Keratinocyte (primary cell): ENCODE results near the gene SMURF1. TPM values are rescaled to one million over a fixed set of nuclear protein-coding genes. Genes with fewer than 3 reads are reported as not detected.

Experiments used
- DNase-seq: peaks from one replicate; pipeline ENCODE4 v3.0.0-alpha.2; 2011; ENCODE audit warnings: low read depth, missing footprints, low spot score
- FAIRE-seq: peaks from 2 replicates; lab custom pipeline; 2011; peaks lifted over from hg19 to GRCh38; lab: Jason Lieb, UNC
- H2AFZ ChIP-seq: 2 replicates; pipeline ENCODE4 v1.6.0; 2012; ENCODE audit warnings: low read length, control low read depth, inconsistent platforms; ENCODE audit not compliant: control insufficient read depth
- H3K27ac ChIP-seq: 2 replicates; pipeline ENCODE4 v1.5.1; 2011; ENCODE audit warnings: low read length; ENCODE audit not compliant: control insufficient read depth, insufficient read depth
- H3K27me3 ChIP-seq: 3 replicates; pipeline ENCODE4 v1.6.0; 2011; ENCODE audit warnings: low read length; ENCODE audit not compliant: control insufficient read depth, insufficient read depth; ENCODE audit errors: extremely low read depth
- H3K36me3 ChIP-seq, 2 experiments: 2 replicates in 1 of 2; 3 replicates in 1 of 2; pipeline ENCODE4 v1.5.1; 2011; ENCODE audit warnings: low read length in 2 of 2, mild to moderate bottlenecking in 1 of 2; ENCODE audit not compliant: control insufficient read depth in 2 of 2, insufficient read depth in 2 of 2; ENCODE audit errors: extremely low read depth in 1 of 2
- H3K4me1 ChIP-seq: 3 replicates; pipeline ENCODE4 v1.5.1; 2011; ENCODE audit warnings: low read length; ENCODE audit not compliant: control insufficient read depth, insufficient read depth; ENCODE audit errors: extremely low read depth
- H3K4me2 ChIP-seq: 3 replicates; pipeline ENCODE4 v1.6.0; 2011; ENCODE audit warnings: low read depth, low read length; ENCODE audit not compliant: control insufficient read depth, insufficient read depth; ENCODE audit errors: extremely low read depth
- H3K4me3 ChIP-seq, 3 experiments: fragments of 200-600 bp in 1 of 3; sonication (generic) in 1 of 3; 2 replicates in 2 of 3; 3 replicates in 1 of 3; pipeline ENCODE4 v1.5.1; 2011 to 2016; ENCODE audit warnings: low read length in 3 of 3, mild to moderate bottlenecking in 3 of 3, control low read depth in 2 of 3, inconsistent platforms in 1 of 3, low read depth in 1 of 3, mixed read lengths in 1 of 3, mixed run types in 1 of 3, moderate library complexity in 1 of 3; ENCODE audit not compliant: control insufficient read depth in 2 of 3, insufficient read depth in 2 of 3; ENCODE audit errors: extremely low read depth in 1 of 3
- H3K79me2 ChIP-seq: 2 replicates; pipeline ENCODE4 v1.6.0; 2012; ENCODE audit warnings: low read length; ENCODE audit not compliant: control insufficient read depth, insufficient read depth
- H3K9ac ChIP-seq: 3 replicates; pipeline ENCODE4 v1.6.0; 2011; ENCODE audit warnings: low read length; ENCODE audit not compliant: control insufficient read depth, insufficient read depth; ENCODE audit errors: extremely low read depth
- H3K9me1 ChIP-seq: 3 replicates; pipeline ENCODE4 v1.6.0; 2011; ENCODE audit warnings: low read length; ENCODE audit not compliant: control insufficient read depth, insufficient read depth; ENCODE audit errors: extremely low read depth
- H3K9me3 ChIP-seq: 2 replicates; pipeline ENCODE4 v1.5.1; 2012; ENCODE audit warnings: low read depth, low read length; ENCODE audit not compliant: control insufficient read depth
- H4K20me1 ChIP-seq: 3 replicates; pipeline ENCODE4 v1.6.0; 2011; ENCODE audit warnings: low read length; ENCODE audit not compliant: control insufficient read depth, insufficient read depth; ENCODE audit errors: extremely low read depth
- EZH2 ChIP-seq: IDR thresholded peaks from one replicate; pipeline ENCODE4 v1.6.1; 2012; ENCODE audit warnings: inconsistent platforms, mild to moderate bottlenecking, low read length, moderate library complexity
- dilution Hi-C: fragments of 300-500 bp; cut with MboI; formaldehyde crosslinking; loops from one replicate; pipeline ENCODE4 v1.7.0; 2020; ENCODE audit warnings: low sequenced_read_pairs; ENCODE audit not compliant: extremely low pct_ligation_motif_present
- polyA plus RNA-seq, 5 experiments: library from polyadenylated mRNA; depleted of rRNA in 3 of 5; stranded (reverse) in 3 of 5; stranded (forward) in 1 of 5; unstranded in 1 of 5; fragments of >200 nt; gene quantifications; 1 replicate in 1 of 5; 2 replicates in 3 of 5; 3 replicates in 1 of 5; pipeline versions ENCODE4 v1.2.1 to v1.2.3, GENCODE V29; 2011 to 2012; ENCODE audit warnings: missing spikeins in 2 of 5, low read depth in 1 of 5, low replicate concordance in 1 of 5
- TF ChIP-seq, protein P1 (sequence below), 3 experiments: IDR thresholded peaks in 1 of 3; conservative IDR thresholded peaks in 1 of 3; optimal IDR thresholded peaks in 1 of 3; 2 replicates in 2 of 3; 3 replicates in 1 of 3; pipeline versions ENCODE3 to v1.5.1; 2011; ENCODE audit warnings: low read length in 3 of 3, mild to moderate bottlenecking in 3 of 3, moderate library complexity in 2 of 3, control low read depth in 1 of 3, inconsistent platforms in 1 of 3; ENCODE audit not compliant: insufficient read depth in 2 of 3; ENCODE audit errors: extremely low read depth in 1 of 3

SMURF1 gene
- polyA plus RNA-seq, 1 donor (not counting 4 experiments of a cell fraction or from before 2014, with no cell fraction given): 22.2 TPM

DNA sequence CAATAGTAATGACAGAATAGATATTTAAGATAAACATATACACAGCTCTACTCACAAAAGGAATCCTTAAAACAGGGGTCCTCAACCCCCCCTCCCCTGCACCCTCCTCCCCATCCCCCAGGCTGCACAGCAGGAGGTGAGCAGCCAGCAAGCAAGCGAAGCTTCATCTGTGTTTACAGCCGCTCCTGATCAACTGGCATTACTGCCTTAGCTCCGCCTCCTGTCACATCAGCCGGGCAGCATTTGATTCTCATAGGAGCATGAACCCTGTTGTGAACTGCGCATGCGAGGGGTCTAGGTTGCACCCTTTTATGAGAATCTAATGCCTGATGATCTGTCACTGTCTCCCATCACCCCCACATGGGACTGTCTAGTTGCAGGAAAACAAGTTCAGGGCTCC is 65.5 kb downstream of the SMURF1 start:
- Histone ChIP-seq H3K4me1 (peaks cover 8% of the 10 kb centered on the region), H3K9me1 (peaks cover 2% of the 10 kb centered on the region), H3K27me3 (no peaks in the 10 kb centered on the region), H2AFZ (no peak overlapping the region), H3K36me3 (peaks cover 3% of the 10 kb centered on the region in 2 experiments), H3K4me2 (no peak overlapping the region), H3K4me3 (no peak overlapping the region), H3K9me3 (no peaks in the 10 kb centered on the region), H3K79me2 (peaks cover 92% of the 10 kb centered on the region), H3K9ac (no peak overlapping the region), H3K27ac (no peak overlapping the region), H4K20me1 (peaks cover 7% of the 10 kb centered on the region)
- TF ChIP-seq, protein P1, sequence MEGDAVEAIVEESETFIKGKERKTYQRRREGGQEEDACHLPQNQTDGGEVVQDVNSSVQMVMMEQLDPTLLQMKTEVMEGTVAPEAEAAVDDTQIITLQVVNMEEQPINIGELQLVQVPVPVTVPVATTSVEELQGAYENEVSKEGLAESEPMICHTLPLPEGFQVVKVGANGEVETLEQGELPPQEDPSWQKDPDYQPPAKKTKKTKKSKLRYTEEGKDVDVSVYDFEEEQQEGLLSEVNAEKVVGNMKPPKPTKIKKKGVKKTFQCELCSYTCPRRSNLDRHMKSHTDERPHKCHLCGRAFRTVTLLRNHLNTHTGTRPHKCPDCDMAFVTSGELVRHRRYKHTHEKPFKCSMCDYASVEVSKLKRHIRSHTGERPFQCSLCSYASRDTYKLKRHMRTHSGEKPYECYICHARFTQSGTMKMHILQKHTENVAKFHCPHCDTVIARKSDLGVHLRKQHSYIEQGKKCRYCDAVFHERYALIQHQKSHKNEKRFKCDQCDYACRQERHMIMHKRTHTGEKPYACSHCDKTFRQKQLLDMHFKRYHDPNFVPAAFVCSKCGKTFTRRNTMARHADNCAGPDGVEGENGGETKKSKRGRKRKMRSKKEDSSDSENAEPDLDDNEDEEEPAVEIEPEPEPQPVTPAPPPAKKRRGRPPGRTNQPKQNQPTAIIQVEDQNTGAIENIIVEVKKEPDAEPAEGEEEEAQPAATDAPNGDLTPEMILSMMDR (optimal IDR thresholded peaks at IDR 0.05 in 1 of 3, IDR thresholded peaks at IDR 0.05 in 1 of 3, conservative IDR thresholded peaks at IDR 0.05 in 1 of 3; ENCODE audit: extremely low read depth in 1 of 3, insufficient read depth in 2 of 3, low read length in 3 of 3): no peak
- TF ChIP-seq EZH2: no peak
- dilution Hi-C loops: no loop called here
- FAIRE-seq (no peak), DNase-seq (no peak)

DNA sequence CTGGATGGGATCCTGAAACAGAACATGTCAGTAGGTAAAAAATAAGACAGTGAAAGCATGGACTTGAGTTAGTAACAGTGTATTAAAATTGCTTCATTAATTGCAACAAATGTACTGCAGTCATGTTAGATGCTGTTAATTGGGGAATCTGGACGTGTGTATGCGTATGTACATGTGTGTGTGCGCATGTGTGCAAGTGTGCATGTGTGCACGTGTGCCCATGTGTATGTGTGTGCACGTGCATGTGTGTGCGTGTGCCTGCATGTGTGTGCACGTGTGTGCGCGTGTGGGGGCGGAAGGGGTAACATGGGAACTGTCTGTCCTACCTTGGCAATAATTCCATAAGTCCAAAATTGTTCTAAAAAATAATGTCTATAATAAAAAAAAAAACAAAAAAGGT is 67.3 kb downstream of the SMURF1 start:
- H2AFZ ChIP-seq: no peak overlapping the region
- peaks cover 13% of the 10 kb centered on the region for H3K4me1 ChIP-seq
- H3K4me2 ChIP-seq: no peak overlapping the region
- H3K27ac ChIP-seq: no peak overlapping the region
- FAIRE-seq (no peak), DNase-seq (no peak)
- peaks cover 3% of the 10 kb centered on the region in 2 experiments for H3K36me3 ChIP-seq
- peaks cover 4% of the 10 kb centered on the region for H3K9me1 ChIP-seq
- dilution Hi-C loops: no loop called here
- no peaks in the 10 kb centered on the region for H3K27me3 ChIP-seq
- H3K9ac ChIP-seq: no peak overlapping the region
- H3K79me2 ChIP-seq: peaks cover 92% of the 10 kb centered on the region
- H3K4me3 ChIP-seq: no peak overlapping the region
- TF ChIP-seq, protein P1 (optimal IDR thresholded peaks at IDR 0.05 in 1 of 3, IDR thresholded peaks at IDR 0.05 in 1 of 3, conservative IDR thresholded peaks at IDR 0.05 in 1 of 3; ENCODE audit: extremely low read depth in 1 of 3, insufficient read depth in 2 of 3, low read length in 3 of 3): no peak
- no peak for TF ChIP-seq EZH2
- H4K20me1 ChIP-seq: peaks cover 14% of the 10 kb centered on the region
- no peaks in the 10 kb centered on the region for H3K9me3 ChIP-seq
